H1 (cell line): ENCODE data around the gene STAU1. TPM values are rescaled to one million over a fixed set of nuclear protein-coding genes. Genes with fewer than 3 reads are reported as not detected.

Experiments used
- ATF3 ChIP-seq: IDR thresholded peaks from 2 replicates; pipeline ENCODE4 v1.6.1; 2011; ENCODE audit warnings: low read depth, mild to moderate bottlenecking, low read length; ENCODE audit not compliant: insufficient read depth
- BRCA1 ChIP-seq: IDR thresholded peaks from 2 replicates; pipeline ENCODE4 v1.6.1; 2012; ENCODE audit warnings: low read depth, low read length, improper control_type of control experiment
- CHD1 ChIP-seq: IDR thresholded peaks from 2 replicates; pipeline ENCODE4 v1.6.1; 2012; ENCODE audit warnings: low read depth, low read length, improper control_type of control experiment
- CHD7 ChIP-seq: fragments of 300-600 bp; sonication (generic); IDR thresholded peaks from 2 replicates; pipeline ENCODE4 v1.7.1; 2012; ENCODE audit warnings: low read length, moderate library complexity, mild to moderate bottlenecking, inconsistent platforms; ENCODE audit not compliant: insufficient replicate concordance
- HDAC6 ChIP-seq: IDR thresholded peaks from one replicate; pipeline ENCODE4 v1.7.1; 2012; ENCODE audit warnings: low read depth, mild to moderate bottlenecking, inconsistent platforms, low read length, moderate library complexity
- KDM4A ChIP-seq: IDR thresholded peaks from one replicate; pipeline ENCODE4 v1.7.1; 2012; ENCODE audit warnings: low read depth, mild to moderate bottlenecking, moderate library complexity, low read length, inconsistent platforms; ENCODE audit not compliant: severe bottlenecking
- PHF8 ChIP-seq: fragments of 200-600 bp; sonication (generic); conservative IDR thresholded peaks from 2 replicates; pipeline ENCODE4 v1.7.1; 2012; ENCODE audit warnings: low read depth, mild to moderate bottlenecking, inconsistent platforms, low read length, moderate library complexity
- POLR2AphosphoS5 ChIP-seq: IDR thresholded peaks from 2 replicates; pipeline ENCODE4 v1.6.1; 2011; ENCODE audit warnings: low read depth, low read length
- SIRT6 ChIP-seq: IDR thresholded peaks from one replicate; pipeline ENCODE4 v1.7.1; 2012; ENCODE audit warnings: low read length, inconsistent platforms
- TAF7 ChIP-seq: optimal IDR thresholded peaks from 2 replicates; pipeline ENCODE3; 2011; ENCODE audit warnings: low read depth, mild to moderate bottlenecking, inconsistent platforms, low read length, moderate library complexity, borderline replicate concordance
- polyA plus RNA-seq, 7 experiments: library from polyadenylated mRNA; depleted of rRNA in 3 of 7; stranded (reverse) in 5 of 7; unstranded in 2 of 7; fragments of >200 nt in 5 of 7; fragments of 200-250 nt in 2 of 7; gene quantifications; 1 replicate in 5 of 7; 2 replicates in 1 of 7; 4 replicates in 1 of 7; pipeline versions ENCODE4 v1.2.1 to v1.2.3, GENCODE V29; 2011 to 2013; ENCODE audit warnings: missing spikeins in 2 of 7, mixed read lengths in 2 of 7
- total RNA-seq: library from RNA; stranded (reverse); fragmentation: NEBNext Ultra II Directional; extraction: Animal tissue kit (Norgen Biotek cat#: 25700); gene quantifications from 2 replicates; pipeline ENCODE4 v1.2.1, GENCODE V29; 2021
- TF ChIP-seq, protein P1 (sequence below): IDR thresholded peaks from 2 replicates; pipeline ENCODE4 v1.6.1; 2012; ENCODE audit warnings: inconsistent platforms

STAU1 gene
- total and polyA plus RNA-seq, 2 of the 8 experiments (the other 6 are each of a cell fraction or from before 2014, with no cell fraction given): 41.4 to 107 TPM

DNA sequence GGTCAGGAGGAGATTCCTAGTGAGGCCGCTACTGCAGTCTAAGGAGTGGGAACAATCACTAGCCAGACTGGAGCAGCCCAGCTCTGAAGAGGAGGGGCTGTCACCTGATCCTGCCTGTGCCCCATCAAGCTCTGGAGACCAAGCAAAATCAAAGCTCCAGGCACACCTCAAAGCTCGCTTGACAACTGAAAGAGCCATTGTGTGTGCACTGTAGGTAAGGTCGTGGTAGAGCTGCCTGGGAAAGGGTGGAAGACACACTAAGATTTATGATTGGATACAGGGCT, 83.8 kb downstream of the STAU1 start (continued):
- TF ChIP-seq CHD7: no peak
- no peak for TF ChIP-seq SIRT6
- no peak for TF ChIP-seq BRCA1
- TF ChIP-seq KDM4A: no peak
- no peak for TF ChIP-seq TAF7
- TF ChIP-seq POLR2AphosphoS5: 0 out of 2 replicates have a peak, but pooled peaks have one; percentile 72
- TF ChIP-seq, protein P1, sequence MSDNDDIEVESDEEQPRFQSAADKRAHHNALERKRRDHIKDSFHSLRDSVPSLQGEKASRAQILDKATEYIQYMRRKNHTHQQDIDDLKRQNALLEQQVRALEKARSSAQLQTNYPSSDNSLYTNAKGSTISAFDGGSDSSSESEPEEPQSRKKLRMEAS: peak; percentile 29; the same call in 1 of the 2 replicates
- no peak for TF ChIP-seq PHF8
- no peak for TF ChIP-seq HDAC6
- TF ChIP-seq ATF3: no peak
- no peak for TF ChIP-seq CHD1
